HEK293T (cell line): ENCODE measurements around the gene NUMB.

Experiments used
- BHLHE40 ChIP-seq: fragments of 450-650 bp; IDR thresholded peaks from 2 replicates; pipeline ENCODE4 v1.6.1; 2016; ENCODE audit warnings: mild to moderate bottlenecking, moderate library complexity, borderline replicate concordance
- ELF4 ChIP-seq: fragments of 450-650 bp; IDR thresholded peaks from 2 replicates; pipeline ENCODE4 v1.6.1; 2017; ENCODE audit warnings: antibody characterized with exemption
- FOXK2 ChIP-seq: fragments of 450-650 bp; IDR thresholded peaks from 2 replicates; pipeline ENCODE4 v1.6.1; 2016; ENCODE audit warnings: mild to moderate bottlenecking
- NFRKB ChIP-seq: fragments of 450-650 bp; IDR thresholded peaks from 2 replicates; pipeline ENCODE4 v1.6.1; 2016; ENCODE audit warnings: mild to moderate bottlenecking, moderate library complexity
- PKNOX1 ChIP-seq: fragments of 450-650 bp; IDR thresholded peaks from 2 replicates; pipeline ENCODE4 v1.6.1; 2016
- SP1 ChIP-seq: fragments of 450-650 bp; IDR thresholded peaks from 2 replicates; pipeline ENCODE4 v1.6.1; 2017
- SUZ12 ChIP-seq: fragments of 450-650 bp; IDR thresholded peaks from 2 replicates; pipeline ENCODE4 v1.6.1; 2016; ENCODE audit warnings: mild to moderate bottlenecking
- TARDBP ChIP-seq: fragments of 450-650 bp; IDR thresholded peaks from 2 replicates; pipeline ENCODE4 v1.6.1; 2016
- ZNF384 ChIP-seq: fragments of 450-650 bp; IDR thresholded peaks from 2 replicates; pipeline ENCODE4 v1.6.1; 2016

GRCh38 chr14:73266317-73266716 lies 192.0 kb downstream of the NUMB start:
- TF ChIP-seq PKNOX1 (no peak), ELF4 (no peak), SP1 (no peak), NFRKB (no peak), SUZ12 (no peak), FOXK2 (no peak), TARDBP (no peak), BHLHE40 (no peak), ZNF384 (no peak)
